H9 (cell line): ENCODE results near the gene SLC4A9. TPM values are rescaled to one million over a fixed set of nuclear protein-coding genes. Genes with fewer than 3 reads are reported as not detected.

Source experiments
- DNase-seq: peaks from one replicate; pipeline ENCODE4 v3.0.0-alpha.2; 2017
- H2AFZ ChIP-seq: one replicate; pipeline ENCODE4 v1.6.1; 2013; ENCODE audit warnings: mild to moderate bottlenecking, low read length, control low read depth, moderate library complexity
- H2AK5ac ChIP-seq: 2 replicates; pipeline ENCODE4 v1.6.1; 2013; ENCODE audit warnings: low read length, control low read depth, mixed read lengths; ENCODE audit not compliant: insufficient read length
- H2BK120ac ChIP-seq: one replicate; pipeline ENCODE4 v1.6.1; 2013; ENCODE audit warnings: low read depth, mild to moderate bottlenecking, low read length, control low read depth, inconsistent platforms; ENCODE audit not compliant: poor library complexity, severe bottlenecking
- H2BK12ac ChIP-seq: 2 replicates; pipeline ENCODE4 v1.6.1; 2013; ENCODE audit warnings: low read length, control low read depth, mixed read lengths, low read depth; ENCODE audit not compliant: insufficient read length
- H2BK15ac ChIP-seq: 2 replicates; pipeline ENCODE4 v1.6.1; 2013; ENCODE audit warnings: low read depth, low read length, control low read depth
- H2BK20ac ChIP-seq: one replicate; pipeline ENCODE4 v1.6.1; 2013; ENCODE audit warnings: low read depth, mild to moderate bottlenecking, low read length, control low read depth, inconsistent platforms; ENCODE audit not compliant: poor library complexity, severe bottlenecking
- H2BK5ac ChIP-seq: 2 replicates; pipeline ENCODE4 v1.6.1; 2013; ENCODE audit warnings: low read length, control low read depth, mixed read lengths; ENCODE audit not compliant: insufficient read length
- H3K14ac ChIP-seq: 2 replicates; pipeline ENCODE4 v1.6.1; 2013; ENCODE audit warnings: low read length, control low read depth; ENCODE audit not compliant: insufficient read depth
- H3K18ac ChIP-seq: 2 replicates; pipeline ENCODE4 v1.6.1; 2013; ENCODE audit warnings: low read depth, mild to moderate bottlenecking, mixed read lengths, low read length, control low read depth; ENCODE audit not compliant: insufficient read length
- H3K23ac ChIP-seq: 2 replicates; pipeline ENCODE4 v1.6.1; 2013; ENCODE audit warnings: low read length, control low read depth, mixed read lengths, low read depth; ENCODE audit not compliant: insufficient read length
- H3K23me2 ChIP-seq: 2 replicates; pipeline ENCODE4 v1.6.1; 2013; ENCODE audit warnings: low read depth, mild to moderate bottlenecking, mixed read lengths, low read length, control low read depth; ENCODE audit not compliant: insufficient read length, poor library complexity, severe bottlenecking
- H3K27ac ChIP-seq: 2 replicates; pipeline ENCODE4 v1.5.1; 2013; ENCODE audit warnings: low read length, control low read depth, mixed read lengths, low read depth; ENCODE audit not compliant: insufficient read length
- H3K27me3 ChIP-seq: 2 replicates; pipeline ENCODE4 v1.6.1; 2013; ENCODE audit warnings: low read length, control low read depth, inconsistent platforms; ENCODE audit not compliant: insufficient read depth
- H3K4ac ChIP-seq: 2 replicates; pipeline ENCODE4 v1.6.1; 2013; ENCODE audit warnings: low read depth, mild to moderate bottlenecking, control low read depth, inconsistent platforms, low read length, moderate library complexity
- H3K4me1 ChIP-seq: 2 replicates; pipeline ENCODE4 v1.6.1; 2013; ENCODE audit warnings: low read length, control low read depth, inconsistent platforms; ENCODE audit not compliant: insufficient read depth
- H3K4me2 ChIP-seq: 2 replicates; pipeline ENCODE4 v1.6.1; 2013; ENCODE audit warnings: low read length, control low read depth, mixed read lengths; ENCODE audit not compliant: insufficient read length, insufficient read depth
- H3K56ac ChIP-seq: 2 replicates; pipeline ENCODE4 v1.6.1; 2013; ENCODE audit warnings: low read depth, mild to moderate bottlenecking, mixed read lengths, low read length, control low read depth; ENCODE audit not compliant: insufficient read length
- H3K79me1 ChIP-seq: 2 replicates; pipeline ENCODE4 v1.6.1; 2013; ENCODE audit warnings: low read depth, mild to moderate bottlenecking, moderate library complexity, low read length, control low read depth, inconsistent platforms; ENCODE audit not compliant: insufficient read depth, poor library complexity, severe bottlenecking
- H3K79me2 ChIP-seq: 2 replicates; pipeline ENCODE4 v1.6.1; 2013; ENCODE audit warnings: low read length, control low read depth, inconsistent platforms; ENCODE audit not compliant: insufficient read depth
- H3K9ac ChIP-seq: 2 replicates; pipeline ENCODE4 v1.6.1; 2013; ENCODE audit warnings: low read length, control low read depth, mixed read lengths; ENCODE audit not compliant: insufficient read length; ENCODE audit errors: extremely low read depth
- H3K9me3 ChIP-seq: one replicate; pipeline ENCODE4 v1.6.1; 2013; ENCODE audit warnings: low read depth, low read length, inconsistent platforms; ENCODE audit not compliant: control insufficient read depth
- H3T11ph ChIP-seq: one replicate; pipeline ENCODE4 v1.6.1; 2013; ENCODE audit warnings: mild to moderate bottlenecking, low read length, control low read depth, inconsistent platforms
- H4K20me1 ChIP-seq: one replicate; pipeline ENCODE4 v1.6.1; 2013; ENCODE audit not compliant: control insufficient read depth, insufficient read length, insufficient read depth
- H4K5ac ChIP-seq: 2 replicates; pipeline ENCODE4 v1.6.1; 2013; ENCODE audit warnings: low read depth, mild to moderate bottlenecking, mixed read lengths, low read length, control low read depth; ENCODE audit not compliant: insufficient read length
- H4K8ac ChIP-seq: replicated peaks from 2 replicates; pipeline ENCODE4 v1.6.1; 2013; ENCODE audit warnings: low read length, control low read depth, mixed read lengths, low read depth; ENCODE audit not compliant: insufficient read length
- H4K91ac ChIP-seq: 2 replicates; pipeline ENCODE4 v1.6.1; 2013; ENCODE audit warnings: low read depth, mild to moderate bottlenecking, moderate library complexity, mixed read lengths, low read length, control low read depth; ENCODE audit not compliant: insufficient read length
- H3K27ac Mint-ChIP-seq, 3 experiments: 2 replicates in 2 of 3; 3 replicates in 1 of 3; pipeline ENCODE4 v1.8.0; 2020 to 2021; ENCODE audit warnings: mixed read lengths in 3 of 3, mild to moderate bottlenecking in 1 of 3, moderate library complexity in 1 of 3
- H3K27me3 Mint-ChIP-seq: 2 replicates; pipeline ENCODE4 v1.8.0; 2021; ENCODE audit warnings: low read depth, mild to moderate bottlenecking, moderate library complexity, mixed read lengths
- H3K36me3 Mint-ChIP-seq, 3 experiments: 2 replicates in 2 of 3; 3 replicates in 1 of 3; pipeline ENCODE4 v1.8.0; 2020 to 2021; ENCODE audit warnings: low read depth in 3 of 3, mixed read lengths in 3 of 3; ENCODE audit not compliant: insufficient read depth in 1 of 3
- H3K4me1 Mint-ChIP-seq, 2 experiments: 2 replicates each; pipeline ENCODE4 v1.8.0; 2020; ENCODE audit warnings: mixed read lengths in 2 of 2
- H3K4me3 Mint-ChIP-seq, 2 experiments: 2 replicates in 1 of 2; 3 replicates in 1 of 2; pipeline ENCODE4 v1.8.0; 2020 to 2021; ENCODE audit warnings: mild to moderate bottlenecking in 2 of 2, mixed read lengths in 2 of 2, moderate library complexity in 1 of 2
- H3K9me3 Mint-ChIP-seq, 2 experiments: 2 replicates in 1 of 2; 3 replicates in 1 of 2; pipeline ENCODE4 v1.8.0; 2020; ENCODE audit warnings: mild to moderate bottlenecking in 2 of 2, mixed read lengths in 2 of 2, moderate library complexity in 1 of 2
- WGBS: extraction: QIAGEN DNeasy Blood & Tissue Kit; methylation state at CpG from one replicate; pipeline ENCODE4 v1.1.7; 2013; ENCODE audit warnings: missing lambda C conversion rate, low lambda C conversion rate, mixed read lengths; ENCODE audit not compliant: insufficient read length; ENCODE audit errors: extremely low coverage; 5-methylcytosine and 5-hydroxymethylcytosine counted together
- total RNA-seq: library from RNA; stranded (reverse); gene quantifications from 2 replicates; pipeline ENCODE4 v1.2.1, GENCODE V29; 2021
- TF ChIP-seq, protein P1 (sequence below): fragments of 200-600 bp; sonication (generic); conservative IDR thresholded peaks from 3 replicates; pipeline ENCODE4 v1.8.0; 2021; ENCODE audit warnings: antibody characterized with exemption, mild to moderate bottlenecking

Gene SLC4A9
- total RNA-seq, 1 experiment from 2014 or later: 0.07 TPM

DNA sequence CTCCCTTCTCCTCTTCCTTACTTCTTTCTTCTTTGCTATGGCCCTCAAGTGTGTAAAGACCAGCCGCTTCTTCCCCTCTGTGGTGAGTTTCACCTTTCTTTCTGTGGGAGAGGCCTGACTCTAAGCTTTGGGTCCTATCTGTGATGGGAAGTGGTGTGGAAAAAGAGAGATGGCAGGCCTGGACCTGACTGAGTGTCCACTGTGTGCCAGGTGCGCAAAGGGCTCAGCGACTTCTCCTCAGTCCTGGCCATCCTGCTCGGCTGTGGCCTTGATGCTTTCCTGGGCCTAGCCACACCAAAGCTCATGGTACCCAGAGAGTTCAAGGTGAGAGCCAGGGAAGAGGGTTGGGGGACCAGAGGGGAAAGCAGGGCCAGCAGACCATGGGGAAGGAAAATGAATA, 5.9 kb downstream of the SLC4A9 start:
- Histone ChIP-seq H3K79me1 (no peaks in the 10 kb centered on the region), H4K5ac (no peak overlapping the region), H3K27me3 (no peaks in the 10 kb centered on the region), H3K79me2 (no peaks in the 10 kb centered on the region), H3K23ac (no peak overlapping the region), H2BK120ac (no peak overlapping the region), H2AK5ac (no peak overlapping the region), H3K9ac (no peak overlapping the region), H2BK15ac (no peak overlapping the region), H2AFZ (no peak overlapping the region), H3K4me1 (no peaks in the 10 kb centered on the region; the same call in 1 of the 2 replicates), H3T11ph (no peak overlapping the region), H3K14ac (no peak overlapping the region), H4K91ac (no peak overlapping the region), H3K4ac (no peak overlapping the region), H2BK5ac (no peak overlapping the region), H2BK20ac (no peak overlapping the region), H3K18ac (no peak overlapping the region), H3K9me3 (no peaks in the 10 kb centered on the region), H4K8ac (no peak overlapping the region), H3K23me2 (peaks cover 4% of the 10 kb centered on the region), H3K56ac (no peak overlapping the region), H3K27ac (no peak overlapping the region), H3K4me2 (no peak overlapping the region), H4K20me1 (no peaks in the 10 kb centered on the region), H2BK12ac (no peak overlapping the region)
- TF ChIP-seq, protein P1, sequence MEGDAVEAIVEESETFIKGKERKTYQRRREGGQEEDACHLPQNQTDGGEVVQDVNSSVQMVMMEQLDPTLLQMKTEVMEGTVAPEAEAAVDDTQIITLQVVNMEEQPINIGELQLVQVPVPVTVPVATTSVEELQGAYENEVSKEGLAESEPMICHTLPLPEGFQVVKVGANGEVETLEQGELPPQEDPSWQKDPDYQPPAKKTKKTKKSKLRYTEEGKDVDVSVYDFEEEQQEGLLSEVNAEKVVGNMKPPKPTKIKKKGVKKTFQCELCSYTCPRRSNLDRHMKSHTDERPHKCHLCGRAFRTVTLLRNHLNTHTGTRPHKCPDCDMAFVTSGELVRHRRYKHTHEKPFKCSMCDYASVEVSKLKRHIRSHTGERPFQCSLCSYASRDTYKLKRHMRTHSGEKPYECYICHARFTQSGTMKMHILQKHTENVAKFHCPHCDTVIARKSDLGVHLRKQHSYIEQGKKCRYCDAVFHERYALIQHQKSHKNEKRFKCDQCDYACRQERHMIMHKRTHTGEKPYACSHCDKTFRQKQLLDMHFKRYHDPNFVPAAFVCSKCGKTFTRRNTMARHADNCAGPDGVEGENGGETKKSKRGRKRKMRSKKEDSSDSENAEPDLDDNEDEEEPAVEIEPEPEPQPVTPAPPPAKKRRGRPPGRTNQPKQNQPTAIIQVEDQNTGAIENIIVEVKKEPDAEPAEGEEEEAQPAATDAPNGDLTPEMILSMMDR: no peak
- no peaks in the 10 kb centered on the region for H3K36me3 Mint-ChIP-seq
- peaks cover 10% of the 10 kb centered on the region for H3K27me3 Mint-ChIP-seq
- no CpG with 5 or more reads among the region's 4 CpGs for WGBS
- no peak overlapping the region for H3K27ac Mint-ChIP-seq
- H3K9me3 Mint-ChIP-seq: no peaks in the 10 kb centered on the region
- no peak for DNase-seq
- peaks cover 7 to 14% of the 10 kb centered on the region in 2 experiments for H3K4me1 Mint-ChIP-seq
- H3K4me3 Mint-ChIP-seq: no peak overlapping the region
